B cell (primary cell): ENCODE results near the gene MBP. TPM values are rescaled to one million over a fixed set of nuclear protein-coding genes. Genes with fewer than 3 reads are reported as not detected.

ENCODE experiments used
- ATAC-seq: fragments of 200-7000 bp; cut with Tn5 transposase; one replicate; pipeline ENCODE4 v1.10.0; 2021; ENCODE audit warnings: low read depth, mild to moderate bottlenecking, moderate number of reproducible peaks, moderate library complexity
- CTCF ChIA-PET: fragments of 350-600 bp; sonication (Branson Sonifier 250); formaldehyde crosslinking; loops from one replicate; lab custom pipeline; 2021; ENCODE audit warnings: antibody characterized with exemption, inconsistent platforms; lab: Charles Lee
- POLR2A ChIA-PET: fragments of 350-600 bp; sonication (Branson Sonifier 250); formaldehyde crosslinking; loops from one replicate; lab custom pipeline; 2021; ENCODE audit warnings: antibody characterized with exemption; lab: Charles Lee
- DNase-seq: peaks from one replicate; pipeline ENCODE4 v3.0.0; 2013
- H2AFZ ChIP-seq: 2 replicates; pipeline ENCODE4 v1.6.1; 2012; ENCODE audit warnings: mild to moderate bottlenecking, low read depth, low read length; ENCODE audit not compliant: insufficient read depth, poor library complexity, severe bottlenecking
- H3K27ac ChIP-seq, 2 donors: 1 replicate in 1 of 2; 2 replicates in 1 of 2; pipeline ENCODE4 v1.5.1; 2012 to 2013; ENCODE audit warnings: low read length in 2 of 2, mild to moderate bottlenecking in 2 of 2, moderate library complexity in 1 of 2
- H3K27me3 ChIP-seq, 4 experiments: fragments of 200-600 bp in 1 of 4; sonication (generic) in 1 of 4; replicated peaks in 1 of 4; 1 replicate in 2 of 4; 2 replicates in 2 of 4; pipeline versions ENCODE4 v1.6.1 to v1.7.0; 2013 to 2016; ENCODE audit warnings: low read length in 3 of 4, mild to moderate bottlenecking in 2 of 4, mixed read lengths in 1 of 4, moderate library complexity in 1 of 4; ENCODE audit not compliant: insufficient read depth in 4 of 4, control insufficient read depth in 3 of 4; ENCODE audit errors: control extremely low read depth in 1 of 4
- H3K36me3 ChIP-seq, 2 experiments: replicated peaks in 1 of 2; 1 replicate in 1 of 2; 2 replicates in 1 of 2; pipeline versions ENCODE4 v1.6.1 to v1.7.1; 2013; ENCODE audit warnings: low read length in 1 of 2; ENCODE audit not compliant: insufficient read depth in 2 of 2, control insufficient read depth in 1 of 2; ENCODE audit errors: control extremely low read depth in 1 of 2, extremely low read depth in 1 of 2
- H3K4me1 ChIP-seq, 2 donors: fragments of 200-600 bp in 1 of 2; sonication (generic) in 1 of 2; 1 replicate in 1 of 2; 2 replicates in 1 of 2; pipeline versions ENCODE4 v1.5.1 to v1.6.1; 2013 to 2017; ENCODE audit warnings: low read length in 2 of 2; ENCODE audit not compliant: control insufficient read depth in 2 of 2, insufficient read depth in 2 of 2
- H3K4me2 ChIP-seq: replicated peaks from 2 replicates; pipeline ENCODE3; 2012; ENCODE audit warnings: mild to moderate bottlenecking, low read depth, low read length; ENCODE audit not compliant: poor library complexity, severe bottlenecking
- H3K4me3 ChIP-seq, 5 experiments: fragments of 200-600 bp in 1 of 5; sonication (generic) in 1 of 5; 1 replicate in 3 of 5; 2 replicates in 2 of 5; pipeline versions ENCODE4 v1.5.1 to v1.7.0; 2011 to 2016; ENCODE audit warnings: low read length in 4 of 5, mild to moderate bottlenecking in 4 of 5, low read depth in 2 of 5, control low read depth in 1 of 5, moderate library complexity in 1 of 5; ENCODE audit not compliant: insufficient read depth in 1 of 5; ENCODE audit errors: control extremely low read depth in 1 of 5, extremely low read depth in 1 of 5
- H3K79me2 ChIP-seq: fragments of 200-600 bp; sonication (generic); one replicate; pipeline ENCODE4 v1.6.0; 2016; ENCODE audit warnings: low read length; ENCODE audit not compliant: control insufficient read depth, insufficient read depth
- H3K9ac ChIP-seq: fragments of 200-600 bp; sonication (generic); 2 replicates; pipeline ENCODE4 v1.6.1; 2017; ENCODE audit warnings: mild to moderate bottlenecking, low read length, moderate library complexity
- H3K9me3 ChIP-seq, 3 donors: one replicate each; pipeline versions ENCODE4 v1.6.1 to v1.7.1; 2013; ENCODE audit warnings: low read length in 2 of 3; ENCODE audit not compliant: control insufficient read depth in 2 of 3, insufficient read depth in 1 of 3; ENCODE audit errors: control extremely low read depth in 1 of 3
- H4K20me1 ChIP-seq: 2 replicates; pipeline ENCODE4 v1.6.0; 2012; ENCODE audit warnings: mild to moderate bottlenecking, low read length; ENCODE audit not compliant: insufficient read depth, control insufficient read depth, poor library complexity, severe bottlenecking
- H3K27ac Mint-ChIP-seq: one replicate; pipeline ENCODE4 v1.8.0; 2021; ENCODE audit warnings: mixed read lengths
- H3K27me3 Mint-ChIP-seq: one replicate; pipeline ENCODE4 v1.8.0; 2021; ENCODE audit warnings: mixed read lengths
- H3K4me1 Mint-ChIP-seq: one replicate; pipeline ENCODE4 v1.8.0; 2021; ENCODE audit warnings: mixed read lengths
- H3K4me3 Mint-ChIP-seq: one replicate; pipeline ENCODE4 v1.8.0; 2021; ENCODE audit warnings: mixed read lengths
- H3K9me3 Mint-ChIP-seq: one replicate; pipeline ENCODE4 v1.8.0; 2022; ENCODE audit warnings: mixed read lengths; ENCODE audit not compliant: insufficient read depth
- CTCF ChIP-seq: fragments of 200-600 bp; IDR thresholded peaks from one replicate; pipeline ENCODE4 v1.8.0; 2022; ENCODE audit warnings: antibody characterized with exemption, mild to moderate bottlenecking
- EZH2 ChIP-seq: IDR thresholded peaks from 2 replicates; pipeline ENCODE4 v1.6.1; 2012; ENCODE audit warnings: borderline replicate concordance, low read depth, mild to moderate bottlenecking, moderate library complexity, low read length; ENCODE audit not compliant: insufficient read depth, poor library complexity, severe bottlenecking
- WGBS: methylation state at CpG from one replicate; pipeline ENCODE4 v1.1.5; 2013; ENCODE audit warnings: missing lambda C conversion rate; ENCODE audit not compliant: insufficient coverage; 5-methylcytosine and 5-hydroxymethylcytosine counted together
- intact Hi-C: fragments of 100-400 bp; cut with micrococcal nuclease; formaldehyde crosslinking; loops from one replicate; pipeline ENCODE4 v1.10.0; 2022
- polyA plus RNA-seq: library from polyadenylated mRNA; depleted of rRNA; stranded (reverse); fragments of >200 nt; gene quantifications from 2 replicates; pipeline ENCODE4 v1.2.3, GENCODE V29; 2012
- total RNA-seq, 2 donors: library from RNA; stranded (reverse); fragments of 120-200 nt in 1 of 2; gene quantifications; 1 replicate in 1 of 2; 2 replicates in 1 of 2; pipeline versions ENCODE4 v1.2.3 to v1.2.4, GENCODE V29; 2013 to 2022

Gene MBP
- total and polyA plus RNA-seq, 2 donors (not counting 1 experiment from before 2014, with no cell fraction given), result 30.1 to 192 TPM

DNA sequence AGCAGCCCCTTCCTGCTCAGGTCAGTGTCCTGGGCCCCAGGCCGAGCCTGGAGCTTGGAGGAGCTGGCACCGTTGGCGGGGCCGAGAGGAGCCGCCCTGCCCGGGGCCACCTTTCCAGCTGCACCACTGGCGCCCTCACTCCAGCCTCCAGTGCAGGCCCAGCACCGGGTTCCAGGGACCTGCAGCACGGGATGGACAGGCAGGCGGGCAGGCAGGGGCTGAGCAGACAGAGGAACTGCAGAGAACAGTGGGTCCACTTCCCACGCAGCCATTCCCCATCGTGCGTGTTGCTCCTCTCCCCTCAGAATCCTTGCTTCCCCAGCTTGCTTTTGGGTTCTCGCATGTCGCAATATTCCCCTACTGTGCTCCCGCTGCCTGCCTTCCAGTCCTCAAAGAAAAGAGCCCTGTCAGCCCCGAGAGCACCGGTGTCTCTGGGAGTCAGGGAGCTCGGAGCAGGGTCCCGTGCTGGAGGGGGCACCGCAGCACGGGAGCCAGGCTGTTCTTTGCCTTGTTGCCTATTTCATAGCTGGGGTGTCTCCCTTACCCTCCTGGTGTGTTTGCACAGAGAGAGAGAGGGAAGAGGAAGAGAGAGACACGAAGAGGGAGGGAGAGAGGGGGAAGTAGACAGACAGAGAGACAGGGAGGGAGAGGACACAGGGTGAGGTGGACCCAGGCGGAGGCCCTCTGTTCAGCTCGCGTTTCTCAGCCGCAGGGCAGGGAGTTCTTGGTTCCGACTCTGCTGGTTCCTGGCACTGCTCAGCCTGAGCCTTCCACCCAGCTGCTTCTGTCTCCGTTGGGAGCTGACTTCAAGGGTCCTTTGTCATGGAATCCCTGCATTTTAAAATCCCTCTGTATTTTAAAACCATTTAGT is 126.0 kb downstream of the MBP start:
- Histone ChIP-seq H3K27ac (no peak overlapping the region), H3K9me3 (no peaks in the 10 kb centered on the region), H3K79me2 (no peaks in the 10 kb centered on the region), H3K9ac (no peak overlapping the region), H3K4me2 (no peak overlapping the region), H3K4me1 (peaks cover 12 to 15% of the 10 kb centered on the region in 2 donors), H4K20me1 (peaks cover 9% of the 10 kb centered on the region), H3K36me3 (peaks cover 5 to 20% of the 10 kb centered on the region in 2 experiments), H3K4me3 (no peak overlapping the region), H2AFZ (no peak overlapping the region), H3K27me3 (no peaks in the 10 kb centered on the region)
- WGBS, result 94% methylated on average over 29 of the region's 29 CpGs
- intact Hi-C loops, result no loop called here
- Mint-ChIP-seq H3K4me3 (no peak overlapping the region), H3K27me3 (no peaks in the 10 kb centered on the region), H3K9me3 (no peaks in the 10 kb centered on the region), H3K4me1 (peaks cover 18% of the 10 kb centered on the region), H3K27ac (no peak overlapping the region)
- TF ChIP-seq CTCF, result no peak
- TF ChIP-seq EZH2, result no peak
- CTCF ChIA-PET, result interaction anchor here (0.9 to 1.5 kb wide), 2 partner anchors 204 to 206 kb away, joined by 3 to 4 read pairs; no protein-coding TSS in a partner anchor
- POLR2A ChIA-PET, result no interaction called here
- ATAC-seq, result no peak
- DNase-seq, result no peak

DNA sequence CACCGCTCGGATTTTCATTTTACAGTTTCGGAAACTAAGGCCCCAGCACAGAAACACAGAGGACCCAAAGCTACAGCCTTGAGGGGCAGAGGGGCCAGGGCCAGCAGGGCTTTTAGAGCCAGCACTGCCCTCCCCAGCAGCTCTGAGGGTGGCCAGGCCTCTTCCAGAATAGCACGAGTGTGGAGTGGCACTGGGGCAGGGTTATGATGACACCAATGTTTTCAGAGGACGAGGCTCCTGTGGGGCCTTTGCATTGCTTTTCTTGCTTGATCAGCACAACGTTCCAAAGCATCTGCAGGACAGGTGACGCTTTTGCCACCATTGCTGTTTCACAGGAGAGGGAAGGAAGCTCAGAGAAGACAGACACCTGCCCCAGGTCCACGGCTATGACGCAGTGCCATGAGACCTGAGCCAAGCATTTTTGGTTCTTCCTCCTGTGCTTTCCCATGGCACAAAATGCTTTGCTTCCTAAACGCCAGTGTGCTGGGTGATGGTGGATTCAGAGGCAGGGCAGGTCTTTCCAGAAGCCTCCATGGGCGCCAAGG is 126.9 kb downstream of the MBP start:
- Mint-ChIP-seq H3K9me3 (no peaks in the 10 kb centered on the region), H3K4me1 (peaks cover 19% of the 10 kb centered on the region), H3K27ac (peak overlapping the region; percentile 32), H3K4me3 (no peak overlapping the region), H3K27me3 (no peaks in the 10 kb centered on the region)
- ATAC-seq (no peak), DNase-seq (no peak)
- Histone ChIP-seq H3K4me2 (no peak overlapping the region), H3K4me1 (peaks cover 12 to 16% of the 10 kb centered on the region in 2 donors), H3K9me3 (no peaks in the 10 kb centered on the region), H3K9ac (no peak overlapping the region), H2AFZ (no peak overlapping the region), H3K36me3 (peaks cover 5 to 14% of the 10 kb centered on the region in 2 experiments), H3K79me2 (no peaks in the 10 kb centered on the region), H3K27ac (no peak overlapping the region), H4K20me1 (peaks cover 9% of the 10 kb centered on the region), H3K27me3 (no peaks in the 10 kb centered on the region), H3K4me3 (no peak overlapping the region)
- intact Hi-C loops, result no loop called here
- no peak for TF ChIP-seq EZH2
- no peak for TF ChIP-seq CTCF
- POLR2A ChIA-PET, result no interaction called here
- CTCF ChIA-PET, result interaction anchor here (1.0 to 7.6 kb wide), 6 partner anchors 7 to 207 kb away, joined by 3 to 167 read pairs (median 23); no protein-coding TSS in a partner anchor
- 97% methylated on average over 8 of the region's 11 CpGs for WGBS
